ENCODE data around the gene KLHL29.

- no peak for TF ChIP-seq CTCF (IDR thresholded peaks at IDR 0.05)
- TF ChIP-seq POLR2A (IDR thresholded peaks at IDR 0.05): no peak
Observed at GRCh38 chr2:23596316-23596885, 211.4 kb downstream of the KLHL29 start.

Data from thyroid gland (tissue), 4 donors.